HepG2 (cell line): ENCODE measurements around the gene SAP25. TPM values are rescaled to one million over a fixed set of nuclear protein-coding genes. Genes with fewer than 3 reads are reported as not detected.

ENCODE experiments used
- AHDC1 ChIP-seq: sonication (generic); formaldehyde crosslinking; IDR thresholded peaks from 2 replicates; pipeline ENCODE4 v1.5.1; 2020; ENCODE audit warnings: mild to moderate bottlenecking, missing genetic modification reagents, borderline replicate concordance
- HNRNPLL ChIP-seq: fragments of 200-400 bp; formaldehyde crosslinking; IDR thresholded peaks from 2 replicates; pipeline ENCODE4 v1.6.1; 2017; ENCODE audit warnings: mild to moderate bottlenecking, low read depth, low read length; ENCODE audit not compliant: poor library complexity, severe bottlenecking
- IRX3 ChIP-seq: sonication (generic); formaldehyde crosslinking; IDR thresholded peaks from 2 replicates; pipeline ENCODE4 v1.8.1; 2023; ENCODE audit warnings: mild to moderate bottlenecking, low read depth, missing genetic modification reagents, borderline replicate concordance
- MIXL1 ChIP-seq: IDR thresholded peaks from 2 replicates; pipeline ENCODE4 v1.6.1; 2016
- MTERF4 ChIP-seq: sonication (generic); formaldehyde crosslinking; IDR thresholded peaks from 2 replicates; pipeline ENCODE4 v1.8.0; 2023; ENCODE audit warnings: mild to moderate bottlenecking, missing genetic modification reagents
- PHF21A ChIP-seq: sonication (generic); formaldehyde crosslinking; IDR thresholded peaks from 2 replicates; pipeline ENCODE4 v1.5.0; 2020; ENCODE audit warnings: mild to moderate bottlenecking, missing genetic modification reagents
- RBM39 ChIP-seq: fragments of 200-400 bp; formaldehyde crosslinking; IDR thresholded peaks from one replicate; pipeline ENCODE4 v1.6.1; 2018; ENCODE audit warnings: antibody characterized with exemption, mild to moderate bottlenecking, low read depth, low read length; ENCODE audit not compliant: poor library complexity, severe bottlenecking
- SOX13 ChIP-seq, 3 experiments: fragments of 450-650 bp in 1 of 3; sonication (generic) in 1 of 3; formaldehyde crosslinking in 1 of 3; IDR thresholded peaks in 2 of 3; conservative IDR thresholded peaks in 1 of 3; 2 replicates each; pipeline versions ENCODE4 v1.5.0 to v1.6.1; 2016 to 2020; ENCODE audit warnings: antibody characterized with exemption in 1 of 3, mild to moderate bottlenecking in 1 of 3, missing compliant biosample characterization in 1 of 3, missing genetic modification reagents in 1 of 3, moderate library complexity in 1 of 3
- TBX2 ChIP-seq: sonication (generic); formaldehyde crosslinking; IDR thresholded peaks from 2 replicates; pipeline ENCODE4 v1.5.0; 2020; ENCODE audit warnings: missing genetic modification reagents, mild to moderate bottlenecking, borderline replicate concordance
- ZBTB14 ChIP-seq: sonication (generic); formaldehyde crosslinking; IDR thresholded peaks from 2 replicates; pipeline ENCODE4 v1.4.0; 2020; ENCODE audit warnings: missing genetic modification reagents
- ZKSCAN8 ChIP-seq: IDR thresholded peaks from 2 replicates; pipeline ENCODE4 v1.6.1; 2016; ENCODE audit warnings: borderline replicate concordance, missing genetic modification reagents, missing compliant biosample characterization
- polyA plus RNA-seq, 8 experiments: library from polyadenylated mRNA; depleted of rRNA in 3 of 8; stranded (reverse) in 7 of 8; unstranded in 1 of 8; fragments of >200 nt; fragmentation: Illumina TruSeq in 4 of 8; extraction: Trizol in 4 of 8; gene quantifications; 2 replicates each; pipeline versions ENCODE4 v1.2.1 to v1.2.3, GENCODE V29; 2011 to 2016; ENCODE audit warnings: low read depth in 4 of 8, missing spikeins in 1 of 8, mixed read lengths in 1 of 8; ENCODE audit not compliant: insufficient read depth in 1 of 8
- total RNA-seq, 5 experiments: library from RNA; depleted of rRNA; stranded (reverse); fragments of >200 nt; fragmentation: Illumina TruSeq; extraction: Trizol; gene quantifications; 2 replicates each; pipeline ENCODE4 v1.2.3, GENCODE V29; 2016; ENCODE audit warnings: low read depth in 1 of 5
- TF ChIP-seq, protein P1 (sequence below): sonication (generic); formaldehyde crosslinking; IDR thresholded peaks from 2 replicates; pipeline ENCODE4 v1.5.0; 2020; ENCODE audit warnings: mild to moderate bottlenecking, missing genetic modification reagents, moderate library complexity
- TF ChIP-seq, protein P2 (sequence below): sonication (generic); formaldehyde crosslinking; IDR thresholded peaks from 2 replicates; pipeline ENCODE4 v1.4.0; 2020; ENCODE audit warnings: missing genetic modification reagents

Gene SAP25
- total and polyA plus RNA-seq, 2 of the 13 experiments (the other 11 are each of a cell fraction or from before 2014, with no cell fraction given) = 0.15 to 0.20 TPM

- TF ChIP-seq, protein P1, sequence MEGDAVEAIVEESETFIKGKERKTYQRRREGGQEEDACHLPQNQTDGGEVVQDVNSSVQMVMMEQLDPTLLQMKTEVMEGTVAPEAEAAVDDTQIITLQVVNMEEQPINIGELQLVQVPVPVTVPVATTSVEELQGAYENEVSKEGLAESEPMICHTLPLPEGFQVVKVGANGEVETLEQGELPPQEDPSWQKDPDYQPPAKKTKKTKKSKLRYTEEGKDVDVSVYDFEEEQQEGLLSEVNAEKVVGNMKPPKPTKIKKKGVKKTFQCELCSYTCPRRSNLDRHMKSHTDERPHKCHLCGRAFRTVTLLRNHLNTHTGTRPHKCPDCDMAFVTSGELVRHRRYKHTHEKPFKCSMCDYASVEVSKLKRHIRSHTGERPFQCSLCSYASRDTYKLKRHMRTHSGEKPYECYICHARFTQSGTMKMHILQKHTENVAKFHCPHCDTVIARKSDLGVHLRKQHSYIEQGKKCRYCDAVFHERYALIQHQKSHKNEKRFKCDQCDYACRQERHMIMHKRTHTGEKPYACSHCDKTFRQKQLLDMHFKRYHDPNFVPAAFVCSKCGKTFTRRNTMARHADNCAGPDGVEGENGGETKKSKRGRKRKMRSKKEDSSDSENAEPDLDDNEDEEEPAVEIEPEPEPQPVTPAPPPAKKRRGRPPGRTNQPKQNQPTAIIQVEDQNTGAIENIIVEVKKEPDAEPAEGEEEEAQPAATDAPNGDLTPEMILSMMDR (CRISPR knock-in tag) = 0 out of 2 replicates have a peak, but pooled peaks have one; percentile 18
- TF ChIP-seq RBM39 = no peak
- TF ChIP-seq HNRNPLL = peak; percentile 38
- TF ChIP-seq ZBTB14 (CRISPR knock-in tag) = no peak
- TF ChIP-seq MTERF4 (CRISPR knock-in tag) = peak; percentile 19; the same call in 1 of the 2 replicates
- TF ChIP-seq SOX13 (IDR thresholded peaks at IDR 0.05) = no peak
- 0 out of 4 replicates have a peak, but pooled peaks of 1 of the 2 experiments have one; percentile 23 for TF ChIP-seq SOX13 (CRISPR knock-in tag; conservative IDR thresholded peaks at IDR 0.05 in 1 of 2, IDR thresholded peaks at IDR 0.05 in 1 of 2)
- no peak for TF ChIP-seq MIXL1 (CRISPR knock-in tag)
- no peak for TF ChIP-seq PHF21A (CRISPR knock-in tag)
- no peak for TF ChIP-seq TBX2 (CRISPR knock-in tag)
- TF ChIP-seq, protein P2, sequence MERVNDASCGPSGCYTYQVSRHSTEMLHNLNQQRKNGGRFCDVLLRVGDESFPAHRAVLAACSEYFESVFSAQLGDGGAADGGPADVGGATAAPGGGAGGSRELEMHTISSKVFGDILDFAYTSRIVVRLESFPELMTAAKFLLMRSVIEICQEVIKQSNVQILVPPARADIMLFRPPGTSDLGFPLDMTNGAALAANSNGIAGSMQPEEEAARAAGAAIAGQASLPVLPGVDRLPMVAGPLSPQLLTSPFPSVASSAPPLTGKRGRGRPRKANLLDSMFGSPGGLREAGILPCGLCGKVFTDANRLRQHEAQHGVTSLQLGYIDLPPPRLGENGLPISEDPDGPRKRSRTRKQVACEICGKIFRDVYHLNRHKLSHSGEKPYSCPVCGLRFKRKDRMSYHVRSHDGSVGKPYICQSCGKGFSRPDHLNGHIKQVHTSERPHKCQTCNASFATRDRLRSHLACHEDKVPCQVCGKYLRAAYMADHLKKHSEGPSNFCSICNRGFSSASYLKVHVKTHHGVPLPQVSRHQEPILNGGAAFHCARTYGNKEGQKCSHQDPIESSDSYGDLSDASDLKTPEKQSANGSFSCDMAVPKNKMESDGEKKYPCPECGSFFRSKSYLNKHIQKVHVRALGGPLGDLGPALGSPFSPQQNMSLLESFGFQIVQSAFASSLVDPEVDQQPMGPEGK (CRISPR knock-in tag) = peak; percentile 54
- 0 out of 2 replicates have a peak, but pooled peaks have one; percentile 2 for TF ChIP-seq IRX3 (CRISPR knock-in tag)
- TF ChIP-seq ZKSCAN8 (CRISPR knock-in tag) = no peak
- TF ChIP-seq AHDC1 (CRISPR knock-in tag) = no peak
Observed at GRCh38 chr7:100572281-100572948, 1.3 kb downstream of the SAP25 start (continued).
